Measurements from ENCODE around the gene UTP14A. TPM values are rescaled to one million over a fixed set of nuclear protein-coding genes. Genes with fewer than 3 reads are reported as not detected.
A peak's percentile ranks its signal among the peaks of the same experiment; 100 is the strongest.

Gene UTP14A
- total RNA-seq, 3 donors from 2014 or later = 10.1 to 16.4 (median 12.8) TPM

DNA sequence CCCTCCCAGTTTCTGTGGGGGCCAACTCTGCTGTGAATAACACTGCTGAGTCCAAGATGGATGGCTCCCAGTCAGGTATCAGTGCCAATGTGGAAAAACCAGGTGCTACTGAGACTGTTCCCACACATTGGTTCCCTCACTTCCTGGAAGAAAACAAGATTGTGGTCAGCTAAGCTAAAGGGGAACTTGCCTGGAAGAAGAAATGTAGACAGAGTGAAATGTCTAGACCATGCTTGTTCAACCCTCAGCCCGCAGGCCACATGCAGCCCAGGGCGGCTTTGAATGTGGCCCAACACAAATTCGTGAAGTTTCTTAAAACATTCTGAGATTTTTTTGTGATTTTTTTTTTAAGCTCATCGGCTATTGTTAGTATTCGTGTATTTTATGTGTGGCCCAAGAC, 28.6 kb upstream of the UTP14A start:
- DNase-seq (no peak), ATAC-seq (no peak)
- H3K9me3 ChIP-seq = no peaks in the 10 kb centered on the region
- TF ChIP-seq, protein P1, sequence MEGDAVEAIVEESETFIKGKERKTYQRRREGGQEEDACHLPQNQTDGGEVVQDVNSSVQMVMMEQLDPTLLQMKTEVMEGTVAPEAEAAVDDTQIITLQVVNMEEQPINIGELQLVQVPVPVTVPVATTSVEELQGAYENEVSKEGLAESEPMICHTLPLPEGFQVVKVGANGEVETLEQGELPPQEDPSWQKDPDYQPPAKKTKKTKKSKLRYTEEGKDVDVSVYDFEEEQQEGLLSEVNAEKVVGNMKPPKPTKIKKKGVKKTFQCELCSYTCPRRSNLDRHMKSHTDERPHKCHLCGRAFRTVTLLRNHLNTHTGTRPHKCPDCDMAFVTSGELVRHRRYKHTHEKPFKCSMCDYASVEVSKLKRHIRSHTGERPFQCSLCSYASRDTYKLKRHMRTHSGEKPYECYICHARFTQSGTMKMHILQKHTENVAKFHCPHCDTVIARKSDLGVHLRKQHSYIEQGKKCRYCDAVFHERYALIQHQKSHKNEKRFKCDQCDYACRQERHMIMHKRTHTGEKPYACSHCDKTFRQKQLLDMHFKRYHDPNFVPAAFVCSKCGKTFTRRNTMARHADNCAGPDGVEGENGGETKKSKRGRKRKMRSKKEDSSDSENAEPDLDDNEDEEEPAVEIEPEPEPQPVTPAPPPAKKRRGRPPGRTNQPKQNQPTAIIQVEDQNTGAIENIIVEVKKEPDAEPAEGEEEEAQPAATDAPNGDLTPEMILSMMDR (IDR thresholded peaks at IDR 0.05) = no peak
- no peak overlapping the region for H3K4me3 ChIP-seq
- no peaks in the 10 kb centered on the region for H3K4me1 ChIP-seq (ENCODE audit: low read depth)
- intact Hi-C loops (cut with DNase I, micrococcal nuclease) = no loop called here
- H3K36me3 ChIP-seq (ENCODE audit: low read depth) = no peaks in the 10 kb centered on the region

DNA sequence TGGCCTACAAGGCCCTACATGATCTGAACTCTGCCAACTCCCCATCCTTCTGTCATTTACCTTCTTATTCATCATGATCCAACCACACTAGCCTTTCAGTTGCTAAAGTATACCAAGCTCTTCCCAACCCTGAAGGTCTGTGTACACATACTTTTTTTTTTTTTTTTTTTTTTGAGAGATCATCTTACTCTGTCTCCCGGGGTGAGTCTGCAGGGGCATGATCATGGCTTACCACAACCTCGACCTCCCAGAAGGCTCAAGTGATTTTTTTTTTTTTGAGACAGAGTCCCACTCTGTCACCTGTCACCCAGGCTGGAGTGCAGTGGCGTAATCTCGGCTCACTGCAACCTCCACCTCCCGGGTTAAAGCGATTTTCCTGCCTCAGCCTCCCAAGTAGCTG, 5.9 kb upstream of the UTP14A start:
- H3K4me1 ChIP-seq (ENCODE audit: low read depth) = no peaks in the 10 kb centered on the region
- DNase-seq = no peak
- TF ChIP-seq, protein P1 (IDR thresholded peaks at IDR 0.05) = no peak
- no peak for ATAC-seq
- no peaks in the 10 kb centered on the region for H3K36me3 ChIP-seq (ENCODE audit: low read depth)
- intact Hi-C loops (cut with DNase I, micrococcal nuclease) = loop anchor here in 1 of 2 donors (5.0 kb wide), 1 partner anchor 58 kb away; the partner anchor contains the start of gene ZDHHC9
- no peaks in the 10 kb centered on the region for H3K9me3 ChIP-seq
- H3K4me3 ChIP-seq = no peak overlapping the region

DNA sequence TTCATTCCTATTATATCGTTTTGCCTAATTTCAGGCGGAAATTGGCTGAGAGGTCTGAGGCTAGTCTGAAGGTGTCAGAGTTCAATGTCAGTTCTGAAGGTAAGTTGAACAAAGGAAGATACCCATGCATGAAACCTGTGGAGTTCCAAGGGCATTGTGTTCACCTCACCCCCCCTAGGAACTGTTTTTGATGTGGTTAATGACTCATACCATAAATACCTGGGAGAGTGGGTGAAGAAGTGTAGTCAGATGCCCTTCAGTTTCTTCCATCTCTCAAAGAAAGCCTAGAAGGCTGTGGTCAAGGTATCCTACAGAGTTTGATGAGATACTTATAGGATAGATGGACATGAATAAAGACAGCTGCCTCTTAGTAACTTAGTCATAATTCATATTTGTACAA, 2.7 kb downstream of the UTP14A start:
- ATAC-seq (no peak), DNase-seq (no peak)
- Histone ChIP-seq H3K36me3 (ENCODE audit: low read depth) (no peaks in the 10 kb centered on the region), H3K4me3 (no peak overlapping the region), H3K4me1 (ENCODE audit: low read depth) (no peaks in the 10 kb centered on the region), H3K9me3 (no peaks in the 10 kb centered on the region)
- intact Hi-C loops (cut with DNase I, micrococcal nuclease) = no loop called here
- TF ChIP-seq, protein P1 (IDR thresholded peaks at IDR 0.05) = no peak

DNA sequence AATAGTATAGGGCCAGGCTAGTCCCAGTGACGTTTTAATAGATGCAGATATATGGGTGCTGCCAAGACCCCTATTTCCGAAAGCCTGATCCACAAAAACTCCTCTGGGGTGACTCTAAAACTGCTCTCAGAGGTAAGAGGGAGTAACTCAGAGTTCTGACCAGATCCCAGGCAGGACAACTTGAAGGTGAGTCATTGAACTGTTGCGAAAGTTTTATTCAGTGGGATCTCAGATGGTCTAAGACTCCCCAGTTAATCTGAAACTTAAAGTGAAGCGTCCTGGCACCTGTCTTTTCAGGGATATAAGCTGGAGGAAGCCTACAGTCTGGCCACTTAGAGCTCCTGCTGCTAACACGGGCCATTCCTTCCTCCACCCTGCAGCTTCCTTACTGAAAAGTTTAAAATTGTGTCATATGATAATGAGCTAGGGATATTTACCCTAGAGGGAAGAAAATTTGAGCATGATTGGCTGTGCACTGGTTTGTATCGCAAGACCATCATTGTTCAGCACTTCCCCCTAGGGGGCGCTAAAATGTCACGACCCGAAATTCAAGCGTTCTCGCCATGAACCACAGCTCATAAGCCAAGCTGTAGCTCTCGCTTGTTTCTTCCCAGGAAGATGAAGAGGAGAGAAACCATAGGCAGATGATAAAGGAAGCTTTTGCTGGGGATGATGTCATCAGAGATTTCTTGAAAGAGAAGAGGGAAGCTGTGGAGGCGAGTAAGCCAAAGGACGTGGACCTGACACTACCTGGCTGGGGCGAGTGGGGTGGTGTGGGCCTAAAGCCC, 19.5 kb downstream of the UTP14A start:
- Histone ChIP-seq H3K4me3 (no peak overlapping the region), H3K36me3 (ENCODE audit: low read depth) (no peaks in the 10 kb centered on the region), H3K9me3 (no peaks in the 10 kb centered on the region), H3K4me1 (ENCODE audit: low read depth) (no peaks in the 10 kb centered on the region)
- ATAC-seq = peak; percentile 87
- DNase-seq = peak in 2 of 3 donors; percentile 58 to 77
- intact Hi-C loops (cut with DNase I, micrococcal nuclease) = no loop called here
- TF ChIP-seq, protein P1 (IDR thresholded peaks at IDR 0.05) = peak; percentile 38

DNA sequence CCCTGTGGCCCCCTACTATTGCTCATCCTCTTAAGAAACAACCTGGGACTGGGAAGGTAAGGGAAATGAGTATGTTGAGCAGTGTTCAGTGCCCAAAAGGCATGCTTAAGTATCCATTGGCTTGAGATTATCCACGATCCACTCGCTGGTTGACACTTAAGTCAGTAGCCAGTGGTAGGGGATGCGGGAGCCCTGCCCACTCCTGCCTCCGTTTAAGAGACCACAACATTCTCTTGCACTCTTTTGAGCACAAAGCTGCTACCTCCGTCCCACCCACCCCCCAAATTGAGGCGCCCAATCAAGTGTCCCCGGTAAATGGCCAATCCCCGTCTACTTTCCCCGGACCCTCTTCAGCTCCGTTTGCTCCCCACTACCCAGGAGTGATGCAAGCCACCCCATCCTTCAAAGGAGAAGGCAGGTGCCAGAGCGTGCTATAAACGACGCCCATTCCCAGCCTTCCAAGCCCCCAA, 25.0 kb downstream of the UTP14A start:
- Histone ChIP-seq H3K4me3 (no peak overlapping the region), H3K4me1 (ENCODE audit: low read depth) (no peaks in the 10 kb centered on the region), H3K36me3 (ENCODE audit: low read depth) (no peaks in the 10 kb centered on the region), H3K9me3 (no peaks in the 10 kb centered on the region)
- no peak for ATAC-seq
- intact Hi-C loops (cut with DNase I, micrococcal nuclease) = no loop called here
- peak in 1 of 3 donors; percentile 14 for DNase-seq
- TF ChIP-seq, protein P1 (IDR thresholded peaks at IDR 0.05) = no peak
